NCI-H1930 (cell line): ENCODE data around the gene TSBP1.
"Not testable (repeated sequence)": the region's sequence is repeated elsewhere in the genome, so short reads cannot be mapped to it uniquely, and the experiment has no call there.

Source experiments
- DNase-seq, 2 experiments: peaks; one replicate each; lab custom pipeline; 2025; lab: John Stamatoyannopoulos, UW

TSBP1 gene

GRCh38 chr6:32375739-32376529 is 4.2 kb upstream of the TSBP1 start:
- DNase-seq: no peak

- DNase-seq: no peak
Measured at GRCh38 chr6:32371229-32371628, 474 bp downstream of the TSBP1 start.

- DNase-seq: no peak
Measured at GRCh38 chr6:32370505-32370904, 1.2 kb downstream of the TSBP1 start.

GRCh38 chr6:32369660-32370059 is 2.0 kb downstream of the TSBP1 start:
- DNase-seq: no peak

- no peak for DNase-seq
Measured at GRCh38 chr6:32367644-32368043, 4.1 kb downstream of the TSBP1 start.

- not testable (repeated sequence) for DNase-seq
Measured at GRCh38 chr6:32359225-32359624, 12.5 kb downstream of the TSBP1 start.

GRCh38 chr6:32358548-32358947 is 13.2 kb downstream of the TSBP1 start:
- DNase-seq: not testable (repeated sequence)

GRCh38 chr6:32355018-32355417 is 16.7 kb downstream of the TSBP1 start:
- no peak for DNase-seq

- no peak for DNase-seq
Measured at GRCh38 chr6:32353348-32353747, 18.4 kb downstream of the TSBP1 start.

GRCh38 chr6:32340242-32340641 is 31.5 kb downstream of the TSBP1 start:
- no peak for DNase-seq

- no peak for DNase-seq
Measured at GRCh38 chr6:32337186-32337805, 34.4 kb downstream of the TSBP1 start.

GRCh38 chr6:32332433-32332832 is 39.3 kb downstream of the TSBP1 start:
- no peak for DNase-seq

GRCh38 chr6:32329141-32329540 is 42.6 kb downstream of the TSBP1 start:
- no peak for DNase-seq

- DNase-seq: no peak
Measured at GRCh38 chr6:32327103-32327502, 44.6 kb downstream of the TSBP1 start.

- no peak for DNase-seq
Measured at GRCh38 chr6:32318501-32318900, 53.2 kb downstream of the TSBP1 start.

GRCh38 chr6:32317541-32317940 is 54.2 kb downstream of the TSBP1 start:
- DNase-seq: no peak

- DNase-seq: no peak
Measured at GRCh38 chr6:32313964-32314363, 57.7 kb downstream of the TSBP1 start.

- DNase-seq: no peak
Measured at GRCh38 chr6:32298632-32299336, 72.9 kb downstream of the TSBP1 start.

GRCh38 chr6:32294980-32295379 is 76.7 kb downstream of the TSBP1 start:
- not testable (repeated sequence) for DNase-seq

- no peak for DNase-seq
Measured at GRCh38 chr6:32294566-32294965, 77.1 kb downstream of the TSBP1 start.

- no peak for DNase-seq
Measured at GRCh38 chr6:32293695-32294094, 78.0 kb downstream of the TSBP1 start.

GRCh38 chr6:32291543-32291942 is 80.2 kb downstream of the TSBP1 start:
- DNase-seq: no peak

GRCh38 chr6:32290886-32291450 is 80.7 kb downstream of the TSBP1 start:
- DNase-seq: no peak
